DOHH2 (cell line): ENCODE results near the gene ZNF581.

ENCODE experiments used
- H3F3A ChIP-seq: fragments of 200-600 bp; sonication (generic), shearing (Covaris generic); 2 replicates; pipeline ENCODE4 v1.6.0; 2016; ENCODE audit warnings: antibody characterized with exemption, mild to moderate bottlenecking; ENCODE audit not compliant: control insufficient read depth, insufficient read depth
- H3K27ac ChIP-seq: fragments of 200-600 bp; sonication (generic); 2 replicates; pipeline ENCODE4 v1.5.1; 2014; ENCODE audit warnings: low read depth, mild to moderate bottlenecking, low read length, moderate library complexity
- H3K27me3 ChIP-seq: fragments of 200-600 bp; sonication (generic); 2 replicates; pipeline ENCODE4 v1.6.1; 2014; ENCODE audit warnings: mild to moderate bottlenecking, low read length, mixed read lengths; ENCODE audit not compliant: control insufficient read depth
- H3K36me3 ChIP-seq: fragments of 200-600 bp; sonication (generic); 2 replicates; pipeline ENCODE4 v1.6.1; 2014; ENCODE audit warnings: mild to moderate bottlenecking, low read length, moderate library complexity, mixed read lengths; ENCODE audit not compliant: control insufficient read depth
- H3K4me1 ChIP-seq: fragments of 200-600 bp; sonication (generic); 2 replicates; pipeline ENCODE4 v1.6.1; 2014; ENCODE audit warnings: mild to moderate bottlenecking, low read length, mixed read lengths; ENCODE audit not compliant: control insufficient read depth
- H3K4me2 ChIP-seq: fragments of 200-600 bp; sonication (generic); 2 replicates; pipeline ENCODE4 v1.6.0; 2014; ENCODE audit warnings: mild to moderate bottlenecking, low read length, moderate library complexity
- H3K4me3 ChIP-seq: fragments of 200-600 bp; sonication (generic); 2 replicates; pipeline ENCODE4 v1.5.1; 2014; ENCODE audit warnings: mild to moderate bottlenecking, low read length, mixed read lengths
- H3K79me2 ChIP-seq: fragments of 200-600 bp; sonication (generic); 2 replicates; pipeline ENCODE4 v1.6.1; 2014; ENCODE audit warnings: mild to moderate bottlenecking, low read length, mixed read lengths; ENCODE audit not compliant: control insufficient read depth
- H3K9me2 ChIP-seq: fragments of 200-600 bp; sonication (generic); replicated peaks from 2 replicates; pipeline ENCODE4 v1.6.1; 2014; ENCODE audit warnings: mild to moderate bottlenecking, low read length, mixed read lengths; ENCODE audit not compliant: control insufficient read depth
- H3K9me3 ChIP-seq: fragments of 200-600 bp; sonication (generic); 2 replicates; pipeline ENCODE4 v1.6.1; 2014; ENCODE audit warnings: antibody characterized with exemption, low read length, mixed read lengths; ENCODE audit not compliant: control insufficient read depth, insufficient read depth
- H4K20me1 ChIP-seq: fragments of 200-600 bp; sonication (generic); 2 replicates; pipeline ENCODE4 v1.6.0; 2014; ENCODE audit warnings: low read depth, mild to moderate bottlenecking, antibody characterized with exemption, low read length, moderate library complexity; ENCODE audit not compliant: control insufficient read depth, insufficient read depth
- EZH2phosphoT487 ChIP-seq: fragments of 200-600 bp; sonication (generic); IDR thresholded peaks from 2 replicates; pipeline ENCODE4 v1.6.1; 2017; ENCODE audit warnings: borderline replicate concordance, mild to moderate bottlenecking, antibody characterized with exemption, low read length, moderate library complexity, mixed read lengths
- TF ChIP-seq, protein P1 (sequence below): fragments of 200-600 bp; sonication (generic); IDR thresholded peaks from one replicate; pipeline ENCODE4 v1.5.1; 2014; ENCODE audit warnings: antibody characterized with exemption, mild to moderate bottlenecking, low read depth, low read length; ENCODE audit not compliant: poor library complexity, severe bottlenecking

The ZNF581 gene

DNA sequence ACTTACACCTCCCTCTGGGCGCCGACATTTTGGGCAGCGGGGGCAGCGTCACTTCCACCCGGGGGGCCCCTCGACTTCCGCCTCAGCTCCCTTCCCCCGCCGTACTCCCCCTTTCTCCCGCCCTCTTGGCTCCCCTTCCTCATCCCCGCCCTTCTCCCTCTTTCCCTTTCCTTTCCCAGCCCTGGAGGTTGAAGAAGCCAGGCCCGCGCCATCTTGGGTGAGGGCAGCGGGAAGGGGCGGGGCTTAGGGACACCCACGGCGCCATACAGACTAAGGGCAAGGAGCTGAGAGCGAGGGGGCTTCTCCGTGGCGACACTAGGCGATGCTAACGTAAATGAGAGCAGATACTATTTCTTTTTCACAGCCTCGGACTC is 44.0 kb upstream of the ZNF581 start, which contains the start of gene FIZ1:
TSS of gene FIZ1 (minus strand) at position 50 of the 374 bp plus-strand sequence. CDS start 1,652 bp downstream, outside the sequence.
- Histone ChIP-seq H3K27me3 (no peaks in the 10 kb centered on the region), H4K20me1 (no peaks in the 10 kb centered on the region), H3K79me2 (peaks cover 9% of the 10 kb centered on the region), H3K9me3 (no peaks in the 10 kb centered on the region), H3K9me2 (no peaks in the 10 kb centered on the region), H3F3A (peaks cover 13% of the 10 kb centered on the region), H3K4me3 (peak within 1 kb of the TSS; percentile 84), H3K4me2 (peak within 1 kb of the TSS; percentile 84), H3K4me1 (peaks cover 33% of the 10 kb centered on the region), H3K27ac (peak within 1 kb of the TSS; percentile 88), H3K36me3 (peaks cover 33% of the 10 kb centered on the region)
- TF ChIP-seq, protein P1, sequence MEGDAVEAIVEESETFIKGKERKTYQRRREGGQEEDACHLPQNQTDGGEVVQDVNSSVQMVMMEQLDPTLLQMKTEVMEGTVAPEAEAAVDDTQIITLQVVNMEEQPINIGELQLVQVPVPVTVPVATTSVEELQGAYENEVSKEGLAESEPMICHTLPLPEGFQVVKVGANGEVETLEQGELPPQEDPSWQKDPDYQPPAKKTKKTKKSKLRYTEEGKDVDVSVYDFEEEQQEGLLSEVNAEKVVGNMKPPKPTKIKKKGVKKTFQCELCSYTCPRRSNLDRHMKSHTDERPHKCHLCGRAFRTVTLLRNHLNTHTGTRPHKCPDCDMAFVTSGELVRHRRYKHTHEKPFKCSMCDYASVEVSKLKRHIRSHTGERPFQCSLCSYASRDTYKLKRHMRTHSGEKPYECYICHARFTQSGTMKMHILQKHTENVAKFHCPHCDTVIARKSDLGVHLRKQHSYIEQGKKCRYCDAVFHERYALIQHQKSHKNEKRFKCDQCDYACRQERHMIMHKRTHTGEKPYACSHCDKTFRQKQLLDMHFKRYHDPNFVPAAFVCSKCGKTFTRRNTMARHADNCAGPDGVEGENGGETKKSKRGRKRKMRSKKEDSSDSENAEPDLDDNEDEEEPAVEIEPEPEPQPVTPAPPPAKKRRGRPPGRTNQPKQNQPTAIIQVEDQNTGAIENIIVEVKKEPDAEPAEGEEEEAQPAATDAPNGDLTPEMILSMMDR = no peak
- TF ChIP-seq EZH2phosphoT487 = no peak

DNA sequence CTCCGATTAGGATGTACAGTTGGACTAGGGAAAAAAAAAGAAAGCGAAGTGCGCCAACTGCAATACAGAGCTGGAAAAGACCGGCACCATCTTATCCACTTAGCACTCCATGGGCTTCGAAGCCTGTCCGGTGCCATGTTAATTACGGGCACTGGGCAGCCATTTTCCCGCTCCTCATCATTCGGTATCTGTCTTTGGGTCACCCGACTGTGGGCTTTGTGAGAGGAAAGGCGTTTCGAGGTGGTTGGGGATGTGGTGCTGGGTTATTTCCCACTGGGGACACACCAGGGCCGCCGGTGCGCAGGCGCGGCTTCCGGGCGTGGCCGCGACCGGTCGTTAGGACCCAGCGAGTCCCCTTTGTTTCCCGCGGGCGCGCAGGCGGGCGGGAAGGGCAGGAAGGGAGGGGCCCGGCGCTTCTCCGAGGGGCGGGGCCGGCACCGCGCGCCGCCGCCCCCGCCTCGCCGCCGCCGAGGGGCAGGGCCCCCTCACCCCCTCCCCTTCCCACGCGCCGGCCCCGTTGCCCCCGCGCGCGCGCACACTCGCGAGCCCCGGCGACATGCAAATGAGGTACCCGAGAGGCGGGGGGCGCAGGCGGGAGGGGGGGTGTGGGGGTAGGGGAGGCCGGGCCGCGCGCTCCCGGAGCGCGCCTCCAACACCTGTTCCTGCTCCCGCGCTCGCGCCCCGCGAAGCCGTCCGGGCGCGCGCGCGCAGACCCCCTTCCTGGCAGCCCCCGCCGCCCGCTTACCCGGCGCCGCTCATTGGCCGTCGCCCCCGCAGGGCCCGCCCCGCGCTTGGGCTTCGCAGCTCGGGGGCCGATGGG is 43.4 kb upstream of the ZNF581 start, which contains the start of gene ZNF524:
TSS of gene ZNF524 (plus strand) at position 447 of the 820 bp plus-strand sequence. CDS start 1,825 bp downstream, outside the sequence.
- peaks cover 29% of the 10 kb centered on the region for H3K36me3 ChIP-seq
- H3K9me3 ChIP-seq = no peaks in the 10 kb centered on the region
- H3K27me3 ChIP-seq = no peaks in the 10 kb centered on the region
- no peak for TF ChIP-seq EZH2phosphoT487
- TF ChIP-seq, protein P1 = no peak
- H3K4me2 ChIP-seq = peak within 1 kb of the TSS; percentile 84
- H3K9me2 ChIP-seq = no peaks in the 10 kb centered on the region
- H3K4me1 ChIP-seq = peaks cover 39% of the 10 kb centered on the region
- peak within 1 kb of the TSS; percentile 84 for H3K4me3 ChIP-seq
- peaks cover 18% of the 10 kb centered on the region for H3F3A ChIP-seq
- H3K27ac ChIP-seq = peak within 1 kb of the TSS; percentile 88
- H3K79me2 ChIP-seq = peaks cover 9% of the 10 kb centered on the region
- H4K20me1 ChIP-seq = no peaks in the 10 kb centered on the region

DNA sequence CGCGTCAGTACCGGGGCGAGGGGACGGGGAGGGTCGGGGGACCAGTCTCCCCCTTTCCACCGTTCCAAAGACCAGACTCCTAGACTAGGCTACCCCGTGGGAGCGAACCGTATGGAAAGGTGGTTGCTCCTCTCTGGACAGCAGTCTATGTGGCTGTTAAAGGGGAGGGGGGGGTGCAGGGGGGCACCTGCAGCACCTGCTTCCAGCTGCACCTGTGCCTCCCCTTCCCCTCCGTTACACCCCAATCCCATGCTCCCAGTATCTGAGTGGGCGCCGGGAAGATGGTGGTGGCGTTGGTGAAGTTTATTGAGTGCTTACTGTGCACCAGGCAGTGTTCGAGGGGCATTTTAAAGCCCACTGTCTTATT is 42.8 kb upstream of the ZNF581 start:
- peak overlapping the region; percentile 88 for H3K27ac ChIP-seq
- no peaks in the 10 kb centered on the region for H3K9me2 ChIP-seq
- no peaks in the 10 kb centered on the region for H3K9me3 ChIP-seq
- no peak for TF ChIP-seq EZH2phosphoT487
- TF ChIP-seq, protein P1 = no peak
- H4K20me1 ChIP-seq = no peaks in the 10 kb centered on the region
- peaks cover 20% of the 10 kb centered on the region for H3F3A ChIP-seq
- H3K4me2 ChIP-seq = peak overlapping the region; percentile 64
- peaks cover 10% of the 10 kb centered on the region for H3K79me2 ChIP-seq
- H3K4me3 ChIP-seq = peak overlapping the region; percentile 84
- peaks cover 40% of the 10 kb centered on the region for H3K4me1 ChIP-seq
- H3K36me3 ChIP-seq = peaks cover 24% of the 10 kb centered on the region
- no peaks in the 10 kb centered on the region for H3K27me3 ChIP-seq
